Measurements from ENCODE around the gene TMEM132A. TPM values are rescaled to one million over a fixed set of nuclear protein-coding genes. Genes with fewer than 3 reads are reported as not detected.

The TMEM132A gene
- total RNA-seq, 4 donors from 2014 or later = 7.5 to 9.6 (median 8.0) TPM

- H3K36me3 ChIP-seq = peaks cover 12% of the 10 kb centered on the region
- no peaks in the 10 kb centered on the region for H3K9me3 ChIP-seq
These were observed 9.3 kb downstream of the TMEM132A start for GRCh38 chr11:60933416-60934123.

GRCh38 chr11:60934124-60934789, 10.0 kb downstream of the TMEM132A start:
- H3K27ac ChIP-seq = no peak overlapping the region
- TF ChIP-seq EP300 (IDR thresholded peaks at IDR 0.05) = no peak
- TF ChIP-seq POLR2A (IDR thresholded peaks at IDR 0.05) = no peak
- TF ChIP-seq POLR2AphosphoS5 (IDR thresholded peaks at IDR 0.05) = no peak
- TF ChIP-seq CTCF (IDR thresholded peaks at IDR 0.05) = no peak
- H3K9me3 ChIP-seq = no peaks in the 10 kb centered on the region
- WGBS = 91% methylated on average over 39 of the region's 57 CpGs
- H3K36me3 ChIP-seq = peaks cover 14% of the 10 kb centered on the region
- no peak for DNase-seq (ENCODE audit: low spot score in 2 of 2)
- no peak overlapping the region for H3K4me3 ChIP-seq
- H3K27me3 ChIP-seq = no peaks in the 10 kb centered on the region
- no peaks in the 10 kb centered on the region for H3K4me1 ChIP-seq

More at GRCh38 chr11:60933416-60934123, 9.3 kb downstream of the TMEM132A start:
- Histone ChIP-seq H3K27me3 (no peaks in the 10 kb centered on the region), H3K27ac (no peak overlapping the region), H3K4me3 (no peak overlapping the region), H3K4me1 (no peaks in the 10 kb centered on the region)
- no peak for DNase-seq (ENCODE audit: low spot score in 2 of 2)
- TF ChIP-seq EP300 (IDR thresholded peaks at IDR 0.05) = no peak
- no peak for TF ChIP-seq POLR2AphosphoS5 (IDR thresholded peaks at IDR 0.05)
- no peak for TF ChIP-seq CTCF (IDR thresholded peaks at IDR 0.05)
- TF ChIP-seq POLR2A (IDR thresholded peaks at IDR 0.05) = no peak
- WGBS = 92% methylated on average over 26 of the region's 37 CpGs

GRCh38 chr11:60934790-60935605, 10.7 kb downstream of the TMEM132A start:
- 87% methylated on average over 21 of the region's 21 CpGs for WGBS
- DNase-seq (ENCODE audit: low spot score in 2 of 2) = no peak
- Histone ChIP-seq H3K4me1 (no peaks in the 10 kb centered on the region), H3K27me3 (no peaks in the 10 kb centered on the region), H3K9me3 (no peaks in the 10 kb centered on the region), H3K4me3 (no peak overlapping the region), H3K36me3 (peaks cover 14% of the 10 kb centered on the region), H3K27ac (no peak overlapping the region)
- no peak for TF ChIP-seq CTCF (IDR thresholded peaks at IDR 0.05)
- no peak for TF ChIP-seq EP300 (IDR thresholded peaks at IDR 0.05)
- TF ChIP-seq POLR2AphosphoS5 (IDR thresholded peaks at IDR 0.05) = no peak
- no peak for TF ChIP-seq POLR2A (IDR thresholded peaks at IDR 0.05)

- no peak for DNase-seq (ENCODE audit: low spot score in 2 of 2)
- no peak overlapping the region for H3K4me3 ChIP-seq
- peaks cover 17% of the 10 kb centered on the region for H3K36me3 ChIP-seq
- H3K27me3 ChIP-seq = no peaks in the 10 kb centered on the region
- no peaks in the 10 kb centered on the region for H3K4me1 ChIP-seq
- no peak overlapping the region for H3K27ac ChIP-seq
- 81% methylated on average over 16 of the region's 27 CpGs for WGBS
- TF ChIP-seq POLR2A (IDR thresholded peaks at IDR 0.05) (no peak), EP300 (IDR thresholded peaks at IDR 0.05) (no peak)
- H3K9me3 ChIP-seq = no peaks in the 10 kb centered on the region
These were observed 11.6 kb downstream of the TMEM132A start for GRCh38 chr11:60935676-60936442.

- TF ChIP-seq POLR2A (IDR thresholded peaks at IDR 0.05) (no peak), CTCF (IDR thresholded peaks at IDR 0.05) (no peak), POLR2AphosphoS5 (IDR thresholded peaks at IDR 0.05) (no peak), EP300 (IDR thresholded peaks at IDR 0.05) (no peak)
- H3K27ac ChIP-seq = no peak overlapping the region
- DNase-seq (ENCODE audit: low spot score in 2 of 2) = no peak
- no peak overlapping the region for H3K4me3 ChIP-seq
- WGBS = 86% methylated on average over 3 of the region's 18 CpGs
- H3K4me1 ChIP-seq = peaks cover 1% of the 10 kb centered on the region
- H3K9me3 ChIP-seq = no peaks in the 10 kb centered on the region
- peaks cover 24% of the 10 kb centered on the region for H3K36me3 ChIP-seq
- no peaks in the 10 kb centered on the region for H3K27me3 ChIP-seq
These were observed 12.3 kb downstream of the TMEM132A start for GRCh38 chr11:60936467-60937143.

Data from suprapubic skin (tissue), 4 donors.